GM19043 (cell line): ENCODE measurements around the gene SASS6.

Experiments
- ATAC-seq: cut with Tn5 transposase; IDR thresholded peaks from one replicate; pipeline ENCODE4 v1.9.1; 2021; ENCODE audit warnings: low read depth; ENCODE audit not compliant: unreplicated experiment

SASS6 gene

GRCh38 chr1:100132566-100133477 lies at the start of gene SASS6, which contains the start of gene TRMT13:
Gene SASS6, minus strand, starts transcription at chr1:100132930. Its CDS starts 116 bp downstream, at chr1:100132814.
Gene TRMT13, plus strand, starts transcription at chr1:100133163. Its CDS starts 6 bp downstream, at chr1:100133169.
- peak; percentile 85 for ATAC-seq

GRCh38 chr1:100178091-100178490 lies 45.4 kb upstream of the SASS6 start, which contains the start of gene LRRC39:
Gene LRRC39, minus strand, starts transcription at chr1:100178256. Its CDS starts 9,740 bp downstream, at chr1:100168516.
- ATAC-seq: no peak

GRCh38 chr1:100177295-100178041 lies 44.7 kb upstream of the SASS6 start:
- ATAC-seq: no peak

GRCh38 chr1:100168051-100168450 lies 35.3 kb upstream of the SASS6 start:
- ATAC-seq: no peak

GRCh38 chr1:100164702-100165101 lies 32.0 kb upstream of the SASS6 start:
- no peak for ATAC-seq

GRCh38 chr1:100164216-100164615 lies 31.5 kb upstream of the SASS6 start:
- ATAC-seq: no peak

GRCh38 chr1:100162881-100163280 lies 30.2 kb upstream of the SASS6 start:
- no peak for ATAC-seq

GRCh38 chr1:100152271-100152670 lies 19.5 kb upstream of the SASS6 start:
- ATAC-seq: peak; percentile 87

GRCh38 chr1:100151679-100152078 lies 18.9 kb upstream of the SASS6 start:
- ATAC-seq: no peak

- ATAC-seq: no peak
These were observed 15.1 kb upstream of the SASS6 start for GRCh38 chr1:100147875-100148274.

- no peak for ATAC-seq
These were observed 14.2 kb upstream of the SASS6 start for GRCh38 chr1:100146958-100147357.

- ATAC-seq: no peak
These were observed 12.4 kb upstream of the SASS6 start for GRCh38 chr1:100145116-100145515.

- ATAC-seq: no peak
These were observed 9.6 kb upstream of the SASS6 start for GRCh38 chr1:100142343-100142742.

GRCh38 chr1:100141192-100141591 lies 8.5 kb upstream of the SASS6 start:
- no peak for ATAC-seq

GRCh38 chr1:100137602-100138001 lies 4.9 kb upstream of the SASS6 start:
- no peak for ATAC-seq

GRCh38 chr1:100134872-100135271 lies 2.1 kb upstream of the SASS6 start:
- no peak for ATAC-seq

- ATAC-seq: no peak
These were observed 1.1 kb downstream of the SASS6 start for GRCh38 chr1:100131623-100132022.

GRCh38 chr1:100130552-100131077 lies 2.1 kb downstream of the SASS6 start:
- no peak for ATAC-seq

GRCh38 chr1:100127226-100127625 lies 5.5 kb downstream of the SASS6 start:
- no peak for ATAC-seq

GRCh38 chr1:100122177-100122576 lies 10.6 kb downstream of the SASS6 start:
- ATAC-seq: no peak

- ATAC-seq: no peak
These were observed 17.2 kb downstream of the SASS6 start for GRCh38 chr1:100115524-100115923.
